ENCODE measurements around the gene HES2. TPM values are rescaled to one million over a fixed set of nuclear protein-coding genes. Genes with fewer than 3 reads are reported as not detected.

Gene HES2
- total and polyA plus RNA-seq, 8 donors: 18.4 to 231 TPM; not detected in 6

DNA sequence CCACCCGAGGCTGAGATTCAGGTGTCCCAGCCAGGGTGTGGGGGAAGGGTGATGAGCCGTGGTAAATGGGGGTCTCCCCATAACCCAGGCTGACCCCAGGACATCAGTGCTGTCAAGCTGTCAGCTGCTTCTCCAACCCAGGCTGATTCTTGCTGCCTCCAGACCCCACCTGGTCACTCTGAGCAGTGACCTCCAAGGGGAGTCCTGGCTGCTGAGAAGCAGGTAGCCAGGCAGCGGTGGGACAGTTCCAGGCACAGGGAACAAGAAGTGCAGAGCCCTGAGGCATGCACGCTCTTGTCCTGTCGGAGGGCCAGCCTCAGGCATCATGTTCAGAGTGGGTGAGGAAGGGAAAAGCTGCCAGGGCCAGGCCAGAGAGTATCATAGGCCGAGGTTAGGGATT, 5.9 kb upstream of the HES2 start:
- no peaks in the 10 kb centered on the region for H3K36me3 ChIP-seq

DNA sequence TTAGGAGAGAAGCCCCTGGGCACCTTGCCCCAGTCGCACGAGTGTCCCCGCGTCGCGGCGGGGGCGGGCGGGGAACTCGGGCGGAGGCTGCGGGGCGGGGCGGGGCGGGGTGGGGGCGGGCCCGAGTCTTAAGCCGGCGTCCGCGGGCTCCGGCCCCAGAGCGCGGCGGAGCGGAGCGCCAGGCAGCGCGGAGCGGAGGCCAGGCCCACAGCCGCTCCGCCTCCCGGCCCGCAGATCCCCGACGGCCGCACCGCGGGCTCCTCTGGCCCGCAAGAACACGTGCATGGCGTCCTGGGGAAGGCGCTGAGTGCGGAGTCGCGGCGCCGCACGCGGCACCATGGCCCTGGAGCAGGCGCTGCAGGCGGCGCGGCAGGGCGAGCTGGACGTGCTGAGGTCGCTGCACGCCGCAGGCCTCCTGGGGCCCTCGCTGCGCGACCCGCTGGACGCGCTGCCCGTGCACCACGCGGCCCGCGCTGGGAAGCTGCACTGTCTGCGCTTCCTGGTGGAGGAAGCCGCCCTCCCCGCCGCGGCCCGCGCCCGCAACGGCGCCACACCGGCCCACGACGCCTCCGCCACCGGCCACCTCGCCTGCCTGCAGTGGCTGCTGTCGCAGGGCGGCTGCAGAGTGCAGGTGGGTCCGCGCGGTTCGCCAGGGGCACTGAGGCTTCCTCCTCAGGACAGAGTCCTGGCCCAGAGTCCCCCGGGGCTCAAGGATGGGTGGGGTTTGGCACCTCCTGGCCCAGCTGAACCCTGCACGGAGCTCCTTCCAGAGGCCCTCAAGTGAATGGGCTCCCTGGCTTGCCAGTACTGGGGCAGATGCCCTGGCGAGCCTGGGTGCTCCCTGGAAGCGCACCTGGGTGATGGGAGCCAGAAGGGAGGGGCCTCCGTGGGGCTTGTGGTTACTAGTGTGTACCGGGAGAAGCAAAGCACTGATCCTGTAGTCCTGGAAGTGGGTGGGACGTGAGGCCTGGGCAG, 5.2 kb upstream of the HES2 start, which contains the start of gene ESPN:
Gene ESPN, plus strand, starts transcription at position 158 of the 975 bp plus-strand sequence. Its CDS starts 180 bp downstream, at position 338.
- no peak within 1 kb of the TSS for H3K27ac ChIP-seq
- WGBS, 5 donors: 2 to 11% (median 5%) methylated on average over 5 to 97 of the region's 99 CpGs
- TF ChIP-seq POLR2AphosphoS5 (IDR thresholded peaks at IDR 0.05): no peak
- TF ChIP-seq, protein P1, sequence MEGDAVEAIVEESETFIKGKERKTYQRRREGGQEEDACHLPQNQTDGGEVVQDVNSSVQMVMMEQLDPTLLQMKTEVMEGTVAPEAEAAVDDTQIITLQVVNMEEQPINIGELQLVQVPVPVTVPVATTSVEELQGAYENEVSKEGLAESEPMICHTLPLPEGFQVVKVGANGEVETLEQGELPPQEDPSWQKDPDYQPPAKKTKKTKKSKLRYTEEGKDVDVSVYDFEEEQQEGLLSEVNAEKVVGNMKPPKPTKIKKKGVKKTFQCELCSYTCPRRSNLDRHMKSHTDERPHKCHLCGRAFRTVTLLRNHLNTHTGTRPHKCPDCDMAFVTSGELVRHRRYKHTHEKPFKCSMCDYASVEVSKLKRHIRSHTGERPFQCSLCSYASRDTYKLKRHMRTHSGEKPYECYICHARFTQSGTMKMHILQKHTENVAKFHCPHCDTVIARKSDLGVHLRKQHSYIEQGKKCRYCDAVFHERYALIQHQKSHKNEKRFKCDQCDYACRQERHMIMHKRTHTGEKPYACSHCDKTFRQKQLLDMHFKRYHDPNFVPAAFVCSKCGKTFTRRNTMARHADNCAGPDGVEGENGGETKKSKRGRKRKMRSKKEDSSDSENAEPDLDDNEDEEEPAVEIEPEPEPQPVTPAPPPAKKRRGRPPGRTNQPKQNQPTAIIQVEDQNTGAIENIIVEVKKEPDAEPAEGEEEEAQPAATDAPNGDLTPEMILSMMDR (IDR thresholded peaks at IDR 0.05): no peak
- TF ChIP-seq POLR2A (IDR thresholded peaks at IDR 0.05): no peak
- no peak for TF ChIP-seq EP300 (IDR thresholded peaks at IDR 0.05)
- peak within 1 kb of the TSS; percentile 25 to 41 (median 28) for H3K4me3 ChIP-seq
- intact Hi-C loops (cut with DNase I; ENCODE audit: low total_unique reads): no loop called here
- H3K9me3 ChIP-seq: no peaks in the 10 kb centered on the region
- peaks cover 21 to 100% (median 88%) of the 10 kb centered on the region in 3 donors for H3K27me3 ChIP-seq
- DNase-seq: peak in 1 of 2 donors; percentile 43
- H3K36me3 ChIP-seq: no peaks in the 10 kb centered on the region
- H3K4me1 ChIP-seq: peaks cover 39 to 65% (median 59%) of the 10 kb centered on the region in 4 donors

More for the DNA sequence above, 5.9 kb upstream of the HES2 start:
- whole genome bisulfite sequencing, 5 donors: 64 to 83% (median 76%) methylated on average over 5 to 6 of the region's 6 CpGs
- DNase-seq: no peak
- H3K9me3 ChIP-seq: no peaks in the 10 kb centered on the region
- H3K4me1 ChIP-seq: peaks cover 31 to 57% (median 53%) of the 10 kb centered on the region in 4 donors
- H3K27me3 ChIP-seq: peaks cover 21 to 100% (median 83%) of the 10 kb centered on the region in 3 donors
- no peak overlapping the region for H3K4me3 ChIP-seq
- H3K27ac ChIP-seq: no peak overlapping the region
- intact Hi-C loops (cut with DNase I; ENCODE audit: low total_unique reads): no loop called here
- TF ChIP-seq, protein P1 (IDR thresholded peaks at IDR 0.05): no peak
- TF ChIP-seq EP300 (IDR thresholded peaks at IDR 0.05) (no peak), POLR2A (IDR thresholded peaks at IDR 0.05) (no peak), POLR2AphosphoS5 (IDR thresholded peaks at IDR 0.05) (no peak)

DNA sequence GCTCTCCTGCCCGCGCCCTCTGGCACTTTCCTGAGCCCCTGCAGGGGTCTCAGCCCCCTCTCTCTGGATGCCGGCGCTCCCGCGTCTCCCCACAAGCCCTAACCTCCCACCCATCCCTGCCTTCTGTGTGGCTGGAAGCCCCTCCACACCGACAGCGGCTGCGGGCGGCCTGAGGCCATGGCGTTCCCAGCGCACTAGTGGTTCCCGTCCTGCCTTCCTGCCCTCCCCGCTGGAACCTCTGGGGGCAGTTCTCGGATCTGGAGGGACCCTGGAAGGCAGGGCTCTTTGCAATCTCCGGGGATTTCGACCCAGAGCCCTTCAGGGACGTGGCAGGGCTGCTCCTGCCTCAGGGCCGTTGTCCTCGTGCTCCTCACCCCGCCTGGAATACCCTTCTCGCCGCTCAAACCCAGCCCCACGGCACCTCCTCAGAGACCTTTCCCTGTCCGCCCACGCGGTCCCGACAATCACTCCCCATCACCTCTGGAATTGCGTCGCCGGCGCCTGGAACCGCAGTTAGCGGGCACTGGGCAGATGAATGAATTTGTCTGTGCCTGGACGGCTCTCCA, 4.4 kb upstream of the HES2 start:
- Histone ChIP-seq H3K36me3 (no peaks in the 10 kb centered on the region), H3K9me3 (no peaks in the 10 kb centered on the region), H3K4me1 (peaks cover 47 to 73% (median 67%) of the 10 kb centered on the region in 4 donors), H3K27me3 (peaks cover 27 to 100% (median 92%) of the 10 kb centered on the region in 3 donors), H3K27ac (no peak overlapping the region), H3K4me3 (peak overlapping the region in 3 of 4 donors; percentile 26 to 41 (median 31))
- DNase-seq: no peak
- WGBS, 5 donors: 5 to 9% (median 6%) methylated on average over 33 to 35 of the region's 35 CpGs
- TF ChIP-seq, protein P1 (IDR thresholded peaks at IDR 0.05): no peak
- TF ChIP-seq POLR2A (IDR thresholded peaks at IDR 0.05) (no peak), EP300 (IDR thresholded peaks at IDR 0.05) (no peak), POLR2AphosphoS5 (IDR thresholded peaks at IDR 0.05) (no peak)
- intact Hi-C loops (cut with DNase I; ENCODE audit: low total_unique reads): no loop called here

DNA sequence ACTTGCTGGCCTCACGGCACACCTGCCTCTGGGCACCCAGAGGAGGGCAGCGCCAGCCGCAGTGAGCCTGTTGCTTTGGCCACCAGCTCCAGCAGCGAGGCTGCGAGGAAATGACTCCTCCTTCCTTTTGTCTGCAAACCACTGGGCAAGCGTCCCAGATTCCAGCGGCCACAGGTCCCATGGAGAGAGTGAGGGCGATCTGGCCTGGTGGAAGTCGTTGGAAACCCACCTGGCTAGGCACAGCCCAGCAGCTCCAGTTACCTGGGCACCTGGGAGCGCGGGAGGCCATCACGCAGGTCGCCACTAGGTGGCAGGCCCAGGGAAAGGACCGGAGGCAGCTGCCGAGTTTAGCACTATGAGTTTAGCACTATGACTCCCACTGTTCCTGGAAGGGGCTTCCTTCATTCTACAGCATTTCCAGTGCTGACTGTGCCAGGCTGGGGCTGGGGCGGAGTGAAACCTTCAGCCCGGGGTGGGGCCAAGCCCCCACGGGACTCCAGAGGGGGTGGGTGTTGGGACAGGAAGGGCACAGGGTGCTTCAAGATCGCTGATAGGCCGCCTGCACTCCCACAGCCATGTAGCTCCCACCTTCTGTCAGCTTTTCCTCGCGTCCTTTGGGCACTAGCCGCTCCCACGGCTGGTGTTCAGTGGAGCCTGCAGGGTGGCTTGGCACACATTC, 3.7 kb upstream of the HES2 start:
- peak overlapping the region in 2 of 4 donors; percentile 4 to 31 for H3K4me3 ChIP-seq
- peak; percentile 83 to 84 for DNase-seq
- intact Hi-C loops (cut with DNase I; ENCODE audit: low total_unique reads): no loop called here
- peaks cover 53 to 79% (median 74%) of the 10 kb centered on the region in 4 donors for H3K4me1 ChIP-seq
- H3K9me3 ChIP-seq: no peaks in the 10 kb centered on the region
- H3K27me3 ChIP-seq: peaks cover 34 to 100% (median 94%) of the 10 kb centered on the region in 3 donors
- 1 to 11% (median 5%) methylated on average over 15 to 24 of the region's 24 CpGs for WGBS, 5 donors
- no peaks in the 10 kb centered on the region for H3K36me3 ChIP-seq
- peak in 1 of 3 donors; percentile 22 for TF ChIP-seq POLR2AphosphoS5 (IDR thresholded peaks at IDR 0.05)
- TF ChIP-seq EP300 (IDR thresholded peaks at IDR 0.05): no peak
- TF ChIP-seq POLR2A (IDR thresholded peaks at IDR 0.05): no peak
- TF ChIP-seq, protein P1 (IDR thresholded peaks at IDR 0.05): peak in 5 of 7 experiments; percentile 42 to 74 (median 57)
- H3K27ac ChIP-seq: no peak overlapping the region

Data from stomach (tissue), 9 donors.